Upper lobe of right lung (tissue), 1 donor: ENCODE results near the gene SMOC2. TPM values are rescaled to one million over a fixed set of nuclear protein-coding genes. Genes with fewer than 3 reads are reported as not detected.

Experiments
- ATAC-seq: fragments of 200-7000 bp; cut with Tn5 transposase; one replicate; pipeline ENCODE4 v1.9.1; 2020; ENCODE audit warnings: mild to moderate bottlenecking, moderate library complexity
- DNase-seq: peaks from one replicate; pipeline ENCODE4 v3.0.0-alpha.2; 2020
- H3K27ac ChIP-seq: fragments of 200-600 bp; one replicate; pipeline ENCODE4 v1.8.0; 2022
- H3K27me3 ChIP-seq: fragments of 200-600 bp; one replicate; pipeline ENCODE4 v1.8.0; 2022; ENCODE audit warnings: mild to moderate bottlenecking
- H3K36me3 ChIP-seq: fragments of 200-600 bp; one replicate; pipeline ENCODE4 v1.8.0; 2022
- H3K4me1 ChIP-seq: fragments of 200-600 bp; one replicate; pipeline ENCODE4 v1.8.0; 2022
- H3K4me3 ChIP-seq: fragments of 200-600 bp; one replicate; pipeline ENCODE4 v1.8.0; 2022; ENCODE audit warnings: mild to moderate bottlenecking
- H3K9me3 ChIP-seq: fragments of 200-600 bp; one replicate; pipeline ENCODE4 v1.8.0; 2022
- intact Hi-C: fragments of 100-400 bp; cut with DNase I; formaldehyde crosslinking; loops from one replicate; pipeline ENCODE4 v1.11.0; 2022
- total RNA-seq: library from RNA; stranded (reverse); fragmentation: NEBNext Ultra II Directional; extraction: Animal tissue kit (Norgen Biotek cat#: 25700); gene quantifications from one replicate; pipeline ENCODE4 v1.2.1, GENCODE V29; 2021
- TF ChIP-seq, protein P1 (sequence below): fragments of 200-600 bp; IDR thresholded peaks from one replicate; pipeline ENCODE4 v1.8.0; 2022; ENCODE audit warnings: antibody characterized with exemption
- donor health status: DM: no; HTN: yes; CAD: no; lungs with severe emphysema.

Gene SMOC2
- total RNA-seq, 1 donor from 2014 or later: 33.1 TPM

DNA sequence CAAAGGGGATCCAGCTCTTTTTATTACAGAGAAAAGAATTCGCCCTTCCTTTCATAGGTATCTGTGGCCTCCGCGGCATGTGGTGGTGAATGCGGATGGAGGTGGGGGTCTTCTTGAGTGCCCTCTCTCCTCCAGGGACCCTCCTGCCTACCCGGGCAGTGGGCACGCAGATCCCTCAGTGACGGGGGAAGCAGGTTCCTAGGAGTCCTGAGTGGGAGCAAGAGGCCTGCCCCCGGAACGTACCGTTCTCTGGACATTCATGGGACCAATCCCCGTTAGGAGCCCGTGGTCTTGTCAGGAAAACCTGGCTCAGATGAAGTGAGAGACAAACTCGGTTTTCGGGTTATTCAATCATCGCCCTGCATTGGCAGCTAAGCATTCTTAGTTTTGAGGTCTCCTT is 56.4 kb downstream of the SMOC2 start:
- intact Hi-C loops: no loop called here
- Histone ChIP-seq H3K36me3 (no peaks in the 10 kb centered on the region), H3K9me3 (no peaks in the 10 kb centered on the region), H3K27me3 (no peaks in the 10 kb centered on the region), H3K4me1 (peaks cover 4% of the 10 kb centered on the region), H3K4me3 (no peak overlapping the region), H3K27ac (no peak overlapping the region)
- DNase-seq (no peak), ATAC-seq (no peak)
- TF ChIP-seq, protein P1, sequence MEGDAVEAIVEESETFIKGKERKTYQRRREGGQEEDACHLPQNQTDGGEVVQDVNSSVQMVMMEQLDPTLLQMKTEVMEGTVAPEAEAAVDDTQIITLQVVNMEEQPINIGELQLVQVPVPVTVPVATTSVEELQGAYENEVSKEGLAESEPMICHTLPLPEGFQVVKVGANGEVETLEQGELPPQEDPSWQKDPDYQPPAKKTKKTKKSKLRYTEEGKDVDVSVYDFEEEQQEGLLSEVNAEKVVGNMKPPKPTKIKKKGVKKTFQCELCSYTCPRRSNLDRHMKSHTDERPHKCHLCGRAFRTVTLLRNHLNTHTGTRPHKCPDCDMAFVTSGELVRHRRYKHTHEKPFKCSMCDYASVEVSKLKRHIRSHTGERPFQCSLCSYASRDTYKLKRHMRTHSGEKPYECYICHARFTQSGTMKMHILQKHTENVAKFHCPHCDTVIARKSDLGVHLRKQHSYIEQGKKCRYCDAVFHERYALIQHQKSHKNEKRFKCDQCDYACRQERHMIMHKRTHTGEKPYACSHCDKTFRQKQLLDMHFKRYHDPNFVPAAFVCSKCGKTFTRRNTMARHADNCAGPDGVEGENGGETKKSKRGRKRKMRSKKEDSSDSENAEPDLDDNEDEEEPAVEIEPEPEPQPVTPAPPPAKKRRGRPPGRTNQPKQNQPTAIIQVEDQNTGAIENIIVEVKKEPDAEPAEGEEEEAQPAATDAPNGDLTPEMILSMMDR: no peak

DNA sequence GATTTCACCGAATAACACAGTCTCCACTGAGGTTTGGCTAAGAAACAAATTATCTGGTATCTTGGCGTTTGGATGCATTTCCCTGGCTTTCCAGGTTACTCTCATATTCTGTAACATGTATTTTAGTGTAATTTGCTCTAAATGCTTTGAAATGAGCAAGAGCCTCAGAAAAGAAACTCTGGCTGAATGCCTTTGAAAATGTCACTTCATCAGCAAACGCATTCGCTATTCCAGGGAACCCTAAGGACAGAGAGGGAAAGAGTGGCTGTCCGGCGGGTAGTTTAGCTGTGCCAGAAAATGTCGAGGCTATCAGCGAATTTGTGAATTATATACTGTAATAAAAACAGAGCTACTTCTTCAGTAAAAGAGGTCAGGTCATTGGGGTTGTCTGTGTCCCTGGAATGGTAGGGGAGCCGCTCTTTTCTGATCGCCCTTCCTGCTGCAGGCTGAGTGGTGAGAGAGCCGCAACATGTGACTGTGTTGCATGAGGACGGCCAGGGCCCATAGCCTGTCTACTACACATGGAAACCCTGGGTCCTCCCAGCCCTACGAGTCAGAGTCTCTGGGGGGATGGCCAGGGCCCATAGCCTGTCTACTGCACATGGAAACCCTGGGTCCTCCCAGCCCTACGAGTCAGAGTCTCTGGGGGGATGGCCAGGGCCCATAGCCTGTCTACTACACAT is 57.3 kb downstream of the SMOC2 start:
- intact Hi-C loops: no loop called here
- DNase-seq (no peak), ATAC-seq (no peak)
- H3K4me3 ChIP-seq: no peak overlapping the region
- H3K36me3 ChIP-seq: no peaks in the 10 kb centered on the region
- no peaks in the 10 kb centered on the region for H3K9me3 ChIP-seq
- TF ChIP-seq, protein P1: no peak
- H3K27me3 ChIP-seq: no peaks in the 10 kb centered on the region
- peaks cover 4% of the 10 kb centered on the region for H3K4me1 ChIP-seq
- no peak overlapping the region for H3K27ac ChIP-seq

DNA sequence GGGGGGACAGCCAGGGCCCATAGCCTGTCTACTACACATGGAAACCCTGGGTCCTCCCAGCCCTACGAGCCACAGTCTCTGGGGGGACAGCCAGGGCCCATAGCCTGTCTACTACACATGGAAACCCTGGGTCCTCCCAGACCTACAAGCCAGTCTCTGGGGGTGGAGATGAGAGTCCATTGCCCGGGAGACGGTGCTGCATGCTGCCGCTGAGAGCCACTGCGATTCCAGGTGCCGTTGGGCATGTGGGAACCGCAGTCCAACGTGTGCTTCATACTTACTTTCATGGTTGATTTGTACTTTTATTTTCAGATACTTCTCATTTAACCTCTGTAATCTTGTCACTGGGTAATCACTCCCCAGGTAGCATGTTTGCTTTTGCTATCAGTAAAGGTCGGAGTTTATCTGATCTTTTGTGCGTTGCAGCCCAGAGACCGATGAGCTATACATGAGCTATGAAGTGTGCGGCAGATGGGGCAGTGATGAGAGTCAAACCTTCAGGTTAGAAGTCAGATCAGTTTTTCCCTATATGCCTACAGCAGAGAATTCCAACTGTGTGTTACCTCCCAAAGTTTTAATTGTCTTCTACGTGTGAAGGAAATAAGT is 58.2 kb downstream of the SMOC2 start:
- intact Hi-C loops: no loop called here
- Histone ChIP-seq H3K27me3 (no peaks in the 10 kb centered on the region), H3K36me3 (no peaks in the 10 kb centered on the region), H3K27ac (no peak overlapping the region), H3K9me3 (no peaks in the 10 kb centered on the region), H3K4me3 (no peak overlapping the region), H3K4me1 (peaks cover 4% of the 10 kb centered on the region)
- no peak for ATAC-seq
- TF ChIP-seq, protein P1: no peak
- DNase-seq: no peak

DNA sequence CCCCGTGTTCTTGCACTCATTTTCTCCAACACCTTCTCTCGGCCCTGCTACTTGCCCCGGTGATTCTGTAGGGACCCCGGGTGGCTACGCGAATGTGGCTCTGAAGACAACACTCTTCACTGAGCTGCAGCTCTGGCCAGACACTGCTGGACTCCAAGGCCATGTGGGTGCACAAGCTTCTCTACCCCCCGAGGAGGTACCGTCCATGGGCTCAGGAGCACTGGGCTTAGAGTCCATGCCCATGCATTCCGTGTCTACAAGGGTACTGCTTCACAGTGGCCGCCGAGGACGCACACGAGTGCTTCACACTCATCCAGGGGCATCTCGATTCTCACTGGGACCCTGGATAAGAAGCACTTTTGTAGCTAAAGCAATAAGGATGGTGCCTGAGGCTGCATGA is 59.5 kb downstream of the SMOC2 start:
- Histone ChIP-seq H3K9me3 (no peaks in the 10 kb centered on the region), H3K27ac (no peak overlapping the region), H3K4me3 (no peak overlapping the region), H3K27me3 (no peaks in the 10 kb centered on the region), H3K4me1 (peaks cover 4% of the 10 kb centered on the region), H3K36me3 (no peaks in the 10 kb centered on the region)
- intact Hi-C loops: no loop called here
- DNase-seq: no peak
- ATAC-seq: no peak
- TF ChIP-seq, protein P1: no peak

DNA sequence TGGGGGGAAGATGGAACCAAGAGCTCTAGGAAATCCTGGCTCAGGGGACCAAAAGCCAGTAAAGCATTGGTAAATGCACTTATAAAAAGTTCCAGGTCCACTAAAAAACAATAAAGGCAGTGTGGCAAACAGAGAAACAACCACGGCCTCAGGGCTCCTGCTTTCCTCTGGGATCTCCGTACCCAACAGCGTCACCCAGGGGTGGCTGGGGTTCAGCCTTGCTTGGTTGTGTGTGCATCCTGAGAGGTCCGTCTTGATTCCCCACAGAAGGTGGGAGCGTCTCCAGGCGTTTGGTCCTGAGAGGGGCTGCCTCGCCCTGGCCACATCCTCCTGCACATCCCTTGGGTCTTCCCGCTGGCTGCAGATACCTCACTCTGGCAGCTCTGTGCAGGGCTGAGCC is 60.6 kb downstream of the SMOC2 start:
- Histone ChIP-seq H3K27me3 (no peaks in the 10 kb centered on the region), H3K4me3 (no peak overlapping the region), H3K27ac (no peak overlapping the region), H3K36me3 (no peaks in the 10 kb centered on the region), H3K4me1 (peaks cover 4% of the 10 kb centered on the region), H3K9me3 (no peaks in the 10 kb centered on the region)
- DNase-seq (no peak), ATAC-seq (no peak)
- TF ChIP-seq, protein P1: no peak
- intact Hi-C loops: no loop called here
